K562 (cell line): ENCODE measurements around the gene FBXW8. TPM values are rescaled to one million over a fixed set of nuclear protein-coding genes. Genes with fewer than 3 reads are reported as not detected.

Experiments
- BCLAF1 ChIP-seq, 2 experiments: fragments of 450-650 bp in 1 of 2; IDR thresholded peaks; 2 replicates each; pipeline ENCODE4 v1.6.1; 2011 to 2017; ENCODE audit warnings: low read depth in 2 of 2, antibody characterized with exemption in 1 of 2, borderline replicate concordance in 1 of 2, low read length in 1 of 2, mild to moderate bottlenecking in 1 of 2, mixed read lengths in 1 of 2; ENCODE audit not compliant: control insufficient read depth in 1 of 2
- CREM ChIP-seq: IDR thresholded peaks from 2 replicates; pipeline ENCODE4 v1.6.1; 2014; ENCODE audit warnings: antibody characterized with exemption, low read depth
- ESRRB ChIP-seq: fragments of 250-450 bp; sonication (Bioruptor Pico); IDR thresholded peaks from 2 replicates; pipeline ENCODE4 v1.5.0; 2020; ENCODE audit warnings: mild to moderate bottlenecking, moderate library complexity, borderline replicate concordance
- EWSR1 ChIP-seq: fragments of 450-650 bp; IDR thresholded peaks from 2 replicates; pipeline ENCODE4 v1.6.1; 2018; ENCODE audit warnings: borderline replicate concordance, mild to moderate bottlenecking, low read depth, moderate library complexity; ENCODE audit not compliant: partially characterized antibody
- FOXJ2 ChIP-seq: fragments of 200-800 bp; sonication (Bioruptor generic); IDR thresholded peaks from 2 replicates; pipeline ENCODE4 v1.6.1; 2016; ENCODE audit warnings: missing genetic modification characterization, missing compliant biosample characterization
- IFI16 ChIP-seq: fragments of 250-450 bp; sonication (Bioruptor Pico); IDR thresholded peaks from 2 replicates; pipeline ENCODE4 v2.1.2; 2022; ENCODE audit warnings: mild to moderate bottlenecking, inconsistent platforms
- KAT8 ChIP-seq: fragments of 450-650 bp; IDR thresholded peaks from 2 replicates; pipeline ENCODE4 v1.6.1; 2016; ENCODE audit warnings: low read depth, mild to moderate bottlenecking
- MCM7 ChIP-seq, 2 experiments: fragments of 450-650 bp; IDR thresholded peaks; 2 replicates each; pipeline ENCODE4 v1.6.1; 2016 to 2018
- MYBL2 ChIP-seq, 2 experiments: fragments of 450-650 bp in 1 of 2; sonication (generic) in 1 of 2; formaldehyde crosslinking in 1 of 2; IDR thresholded peaks; 2 replicates each; pipeline versions ENCODE4 v1.6.1 to v1.8.1; 2017 to 2022; ENCODE audit warnings: borderline replicate concordance in 1 of 2, inconsistent platforms in 1 of 2, low read depth in 1 of 2, mild to moderate bottlenecking in 1 of 2, missing genetic modification reagents in 1 of 2, moderate library complexity in 1 of 2
- NFRKB ChIP-seq: fragments of 450-650 bp; IDR thresholded peaks from 2 replicates; pipeline ENCODE4 v1.6.1; 2016; ENCODE audit warnings: low read depth
- SMC3 ChIP-seq: conservative IDR thresholded peaks from 2 replicates; pipeline ENCODE4 v1.6.1; 2011; ENCODE audit warnings: low read depth, low read length, improper control_type of control experiment; ENCODE audit not compliant: insufficient read depth
- SNRNP70 ChIP-seq: fragments of 200-400 bp; formaldehyde crosslinking; optimal IDR thresholded peaks from 2 replicates; pipeline ENCODE3; 2017; ENCODE audit warnings: low read depth, low read length
- TAF9B ChIP-seq: fragments of 450-650 bp; IDR thresholded peaks from 2 replicates; pipeline ENCODE4 v1.6.1; 2018; ENCODE audit warnings: mild to moderate bottlenecking; ENCODE audit not compliant: partially characterized antibody
- ZNF121 ChIP-seq: sonication (generic); formaldehyde crosslinking; conservative IDR thresholded peaks from 2 replicates; pipeline ENCODE4 v1.8.0; 2022; ENCODE audit warnings: missing genetic modification reagents
- ZNF239 ChIP-seq: fragments of 250-450 bp; sonication (Bioruptor Pico); IDR thresholded peaks from 2 replicates; pipeline ENCODE4 v1.4.0; 2020; ENCODE audit warnings: mild to moderate bottlenecking
- ZNF354B ChIP-seq: fragments of 250-450 bp; sonication (Bioruptor Pico); IDR thresholded peaks from 2 replicates; pipeline ENCODE4 v1.4.0; 2020
- ZNF592 ChIP-seq: fragments of 450-650 bp; IDR thresholded peaks from 2 replicates; pipeline ENCODE4 v1.6.1; 2017; ENCODE audit warnings: antibody characterized with exemption, mild to moderate bottlenecking
- polyA plus RNA-seq, 8 experiments: library from polyadenylated mRNA; depleted of rRNA in 4 of 8; stranded (reverse) in 5 of 8; unstranded in 3 of 8; fragments of >200 nt; fragmentation: Nextera tagmentation in 2 of 8; fragmentation: Illumina TruSeq in 1 of 8; extraction: Ambion mirVana in 2 of 8; extraction: Trizol in 1 of 8; gene quantifications; 2 replicates each; pipeline versions ENCODE4 v1.2.1 to v1.2.3, GENCODE V29; 2011 to 2014; ENCODE audit warnings: inconsistent platforms in 1 of 8, missing spikeins in 1 of 8
- total RNA-seq, 7 experiments: library from RNA; depleted of rRNA in 6 of 7; stranded (reverse); fragments of >200 nt in 6 of 7; fragmentation: Illumina TruSeq in 2 of 7; extraction: Trizol in 2 of 7; gene quantifications; 2 replicates each; pipeline versions ENCODE4 v1.2.1 to v1.2.3, GENCODE V29; 2011 to 2021; ENCODE audit warnings: low replicate concordance in 1 of 7
- TF ChIP-seq, protein P1 (sequence below): sonication (generic); formaldehyde crosslinking; IDR thresholded peaks from 2 replicates; pipeline ENCODE4 v1.9.0; 2022; ENCODE audit warnings: mild to moderate bottlenecking, missing genetic modification reagents
- TF ChIP-seq, protein P2 (sequence below): fragments of 450-650 bp; IDR thresholded peaks from 2 replicates; pipeline ENCODE4 v1.6.1; 2016; ENCODE audit warnings: missing biosample characterization, missing genetic modification characterization

FBXW8 gene
- total and polyA plus RNA-seq, 9 of the 15 experiments (the other 6 are each of a cell fraction or from before 2014, with no cell fraction given): 0.58 to 8.3 (median 4.4) TPM

DNA sequence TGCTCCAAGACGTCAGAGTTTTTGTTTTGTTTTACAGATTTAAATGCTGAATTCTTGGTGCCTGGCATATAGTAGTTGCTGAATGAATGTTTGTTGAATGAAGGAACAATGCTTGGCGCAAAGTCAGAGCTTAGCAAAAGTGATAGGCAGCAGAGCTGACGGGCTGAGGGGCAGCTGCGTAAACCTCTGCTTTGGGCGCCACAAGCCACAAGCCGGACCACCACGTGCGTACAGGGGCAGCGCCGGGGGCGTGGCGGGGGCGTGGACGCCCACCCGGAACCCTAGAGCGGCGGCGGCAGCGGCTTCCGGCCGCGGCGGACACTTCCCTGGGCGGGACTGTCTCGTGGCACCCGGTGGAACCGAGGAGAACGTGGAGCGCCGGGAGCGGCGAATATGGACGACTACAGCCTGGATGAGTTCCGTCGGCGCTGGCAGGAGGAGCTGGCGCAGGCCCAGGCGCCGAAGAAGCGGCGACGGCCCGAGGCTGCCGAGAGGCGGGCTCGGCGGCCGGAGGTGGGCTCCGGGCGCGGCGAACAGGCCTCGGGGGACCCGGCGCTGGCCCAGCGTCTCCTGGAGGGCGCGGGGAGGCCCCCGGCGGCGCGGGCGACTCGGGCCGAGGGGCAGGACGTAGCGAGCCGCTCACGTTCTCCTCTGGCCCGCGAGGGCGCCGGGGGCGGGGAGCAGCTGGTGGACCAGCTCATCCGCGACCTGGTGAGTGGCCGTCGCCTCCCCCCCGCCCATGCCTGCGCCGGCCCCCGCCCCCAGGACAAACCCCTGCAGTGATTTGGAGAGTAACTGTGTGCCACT, at the start of gene FBXW8 (continued):
- 0 out of 2 replicates have a peak, but pooled peaks have one; percentile 64 for TF ChIP-seq ZNF592
- no peak for TF ChIP-seq SNRNP70
- no peak for TF ChIP-seq ESRRB (CRISPR knock-in tag)
- TF ChIP-seq CREM: peak; percentile 64
- TF ChIP-seq ZNF121 (CRISPR knock-in tag): no peak
- TF ChIP-seq, protein P1, sequence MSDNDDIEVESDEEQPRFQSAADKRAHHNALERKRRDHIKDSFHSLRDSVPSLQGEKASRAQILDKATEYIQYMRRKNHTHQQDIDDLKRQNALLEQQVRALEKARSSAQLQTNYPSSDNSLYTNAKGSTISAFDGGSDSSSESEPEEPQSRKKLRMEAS: peak; percentile 96
- no peak for TF ChIP-seq ZNF354B (CRISPR knock-in tag)
- TF ChIP-seq TAF9B: peak; percentile 59
- TF ChIP-seq ZNF239: no peak
- no peak for TF ChIP-seq MYBL2 (IDR thresholded peaks at IDR 0.05; ENCODE audit: low read depth)
- no peak for TF ChIP-seq MYBL2 (CRISPR knock-in tag; IDR thresholded peaks at IDR 0.05; ENCODE audit: borderline replicate concordance)
- TF ChIP-seq, protein P2, sequence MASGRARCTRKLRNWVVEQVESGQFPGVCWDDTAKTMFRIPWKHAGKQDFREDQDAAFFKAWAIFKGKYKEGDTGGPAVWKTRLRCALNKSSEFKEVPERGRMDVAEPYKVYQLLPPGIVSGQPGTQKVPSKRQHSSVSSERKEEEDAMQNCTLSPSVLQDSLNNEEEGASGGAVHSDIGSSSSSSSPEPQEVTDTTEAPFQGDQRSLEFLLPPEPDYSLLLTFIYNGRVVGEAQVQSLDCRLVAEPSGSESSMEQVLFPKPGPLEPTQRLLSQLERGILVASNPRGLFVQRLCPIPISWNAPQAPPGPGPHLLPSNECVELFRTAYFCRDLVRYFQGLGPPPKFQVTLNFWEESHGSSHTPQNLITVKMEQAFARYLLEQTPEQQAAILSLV (tag): no peak
- TF ChIP-seq NFRKB: 0 out of 2 replicates have a peak, but pooled peaks have one; percentile 36
- no peak for TF ChIP-seq KAT8
- no peak for TF ChIP-seq SMC3
- TF ChIP-seq MCM7 (IDR thresholded peaks at IDR 0.05): no peak
- TF ChIP-seq IFI16: no peak
- no peak for TF ChIP-seq EWSR1
- TF ChIP-seq FOXJ2: no peak
- peak in 1 of 2 experiments; percentile 69; a peak in 1 of 4 replicates for TF ChIP-seq BCLAF1 (IDR thresholded peaks at IDR 0.05; ENCODE audit: borderline replicate concordance in 1 of 2, control insufficient read depth in 1 of 2, low read depth in 2 of 2, low read length in 1 of 2)
